Keratinocyte (primary cell): Measurements from ENCODE around the gene SLC16A9. TPM values are rescaled to one million over a fixed set of nuclear protein-coding genes. Genes with fewer than 3 reads are reported as not detected.

Experiments
- DNase-seq: peaks from one replicate; pipeline ENCODE4 v3.0.0-alpha.2; 2011; ENCODE audit warnings: low read depth, missing footprints, low spot score
- FAIRE-seq: peaks from 2 replicates; lab custom pipeline; 2011; peaks lifted over from hg19 to GRCh38; lab: Jason Lieb, UNC
- H2AFZ ChIP-seq: 2 replicates; pipeline ENCODE4 v1.6.0; 2012; ENCODE audit warnings: low read length, control low read depth, inconsistent platforms; ENCODE audit not compliant: control insufficient read depth
- H3K27ac ChIP-seq: 2 replicates; pipeline ENCODE4 v1.5.1; 2011; ENCODE audit warnings: low read length; ENCODE audit not compliant: control insufficient read depth, insufficient read depth
- H3K27me3 ChIP-seq: 3 replicates; pipeline ENCODE4 v1.6.0; 2011; ENCODE audit warnings: low read length; ENCODE audit not compliant: control insufficient read depth, insufficient read depth; ENCODE audit errors: extremely low read depth
- H3K36me3 ChIP-seq, 2 experiments: 2 replicates in 1 of 2; 3 replicates in 1 of 2; pipeline ENCODE4 v1.5.1; 2011; ENCODE audit warnings: low read length in 2 of 2, mild to moderate bottlenecking in 1 of 2; ENCODE audit not compliant: control insufficient read depth in 2 of 2, insufficient read depth in 2 of 2; ENCODE audit errors: extremely low read depth in 1 of 2
- H3K4me1 ChIP-seq: 3 replicates; pipeline ENCODE4 v1.5.1; 2011; ENCODE audit warnings: low read length; ENCODE audit not compliant: control insufficient read depth, insufficient read depth; ENCODE audit errors: extremely low read depth
- H3K4me2 ChIP-seq: 3 replicates; pipeline ENCODE4 v1.6.0; 2011; ENCODE audit warnings: low read depth, low read length; ENCODE audit not compliant: control insufficient read depth, insufficient read depth; ENCODE audit errors: extremely low read depth
- H3K4me3 ChIP-seq, 3 experiments: fragments of 200-600 bp in 1 of 3; sonication (generic) in 1 of 3; 2 replicates in 2 of 3; 3 replicates in 1 of 3; pipeline ENCODE4 v1.5.1; 2011 to 2016; ENCODE audit warnings: low read length in 3 of 3, mild to moderate bottlenecking in 3 of 3, control low read depth in 2 of 3, inconsistent platforms in 1 of 3, low read depth in 1 of 3, mixed read lengths in 1 of 3, mixed run types in 1 of 3, moderate library complexity in 1 of 3; ENCODE audit not compliant: control insufficient read depth in 2 of 3, insufficient read depth in 2 of 3; ENCODE audit errors: extremely low read depth in 1 of 3
- H3K79me2 ChIP-seq: 2 replicates; pipeline ENCODE4 v1.6.0; 2012; ENCODE audit warnings: low read length; ENCODE audit not compliant: control insufficient read depth, insufficient read depth
- H3K9ac ChIP-seq: 3 replicates; pipeline ENCODE4 v1.6.0; 2011; ENCODE audit warnings: low read length; ENCODE audit not compliant: control insufficient read depth, insufficient read depth; ENCODE audit errors: extremely low read depth
- H3K9me1 ChIP-seq: 3 replicates; pipeline ENCODE4 v1.6.0; 2011; ENCODE audit warnings: low read length; ENCODE audit not compliant: control insufficient read depth, insufficient read depth; ENCODE audit errors: extremely low read depth
- H3K9me3 ChIP-seq: 2 replicates; pipeline ENCODE4 v1.5.1; 2012; ENCODE audit warnings: low read depth, low read length; ENCODE audit not compliant: control insufficient read depth
- H4K20me1 ChIP-seq: 3 replicates; pipeline ENCODE4 v1.6.0; 2011; ENCODE audit warnings: low read length; ENCODE audit not compliant: control insufficient read depth, insufficient read depth; ENCODE audit errors: extremely low read depth
- CTCF ChIP-seq, 3 experiments: IDR thresholded peaks in 1 of 3; conservative IDR thresholded peaks in 1 of 3; optimal IDR thresholded peaks in 1 of 3; 2 replicates in 2 of 3; 3 replicates in 1 of 3; pipeline versions ENCODE3 to v1.5.1; 2011; ENCODE audit warnings: low read length in 3 of 3, mild to moderate bottlenecking in 3 of 3, moderate library complexity in 2 of 3, control low read depth in 1 of 3, inconsistent platforms in 1 of 3; ENCODE audit not compliant: insufficient read depth in 2 of 3; ENCODE audit errors: extremely low read depth in 1 of 3
- EZH2 ChIP-seq: IDR thresholded peaks from one replicate; pipeline ENCODE4 v1.6.1; 2012; ENCODE audit warnings: inconsistent platforms, mild to moderate bottlenecking, low read length, moderate library complexity
- dilution Hi-C: fragments of 300-500 bp; cut with MboI; formaldehyde crosslinking; loops from one replicate; pipeline ENCODE4 v1.7.0; 2020; ENCODE audit warnings: low sequenced_read_pairs; ENCODE audit not compliant: extremely low pct_ligation_motif_present
- polyA plus RNA-seq, 5 experiments: library from polyadenylated mRNA; depleted of rRNA in 3 of 5; stranded (reverse) in 3 of 5; stranded (forward) in 1 of 5; unstranded in 1 of 5; fragments of >200 nt; gene quantifications; 1 replicate in 1 of 5; 2 replicates in 3 of 5; 3 replicates in 1 of 5; pipeline versions ENCODE4 v1.2.1 to v1.2.3, GENCODE V29; 2011 to 2012; ENCODE audit warnings: missing spikeins in 2 of 5, low read depth in 1 of 5, low replicate concordance in 1 of 5

The SLC16A9 gene
- polyA plus RNA-seq, 1 donor (not counting 4 experiments of a cell fraction or from before 2014, with no cell fraction given): 4.5 TPM

- DNase-seq: no peak
- dilution Hi-C loops: loop anchor here (25.0 kb wide), 1 partner anchor 374 kb away; no protein-coding TSS in a partner anchor
- no peaks in the 10 kb centered on the region for H3K36me3 ChIP-seq
These were observed 98.6 kb downstream of the SLC16A9 start for GRCh38 chr10:59611048-59611447.

GRCh38 chr10:59607970-59608369 lies 101.7 kb downstream of the SLC16A9 start:
- no peak overlapping the region for H2AFZ ChIP-seq
- H3K4me2 ChIP-seq: no peak overlapping the region
- H3K79me2 ChIP-seq: no peaks in the 10 kb centered on the region
- no peak for DNase-seq
- no peak overlapping the region for H3K9ac ChIP-seq
- no peaks in the 10 kb centered on the region for H3K4me1 ChIP-seq
- no peaks in the 10 kb centered on the region for H3K36me3 ChIP-seq
- H3K4me3 ChIP-seq: no peak overlapping the region
- H3K27ac ChIP-seq: no peak overlapping the region
- H3K9me1 ChIP-seq: no peaks in the 10 kb centered on the region
- TF ChIP-seq CTCF (optimal IDR thresholded peaks at IDR 0.05 in 1 of 3, IDR thresholded peaks at IDR 0.05 in 1 of 3, conservative IDR thresholded peaks at IDR 0.05 in 1 of 3; ENCODE audit: extremely low read depth in 1 of 3, insufficient read depth in 2 of 3, low read length in 3 of 3): no peak
- TF ChIP-seq EZH2: no peak
- no peaks in the 10 kb centered on the region for H3K9me3 ChIP-seq
- no peaks in the 10 kb centered on the region for H3K27me3 ChIP-seq
- no peaks in the 10 kb centered on the region for H4K20me1 ChIP-seq
- no peak for FAIRE-seq
- dilution Hi-C loops: loop anchor here (25.0 kb wide), 1 partner anchor 371 kb away; no protein-coding TSS in a partner anchor

More at GRCh38 chr10:59611048-59611447, 98.6 kb downstream of the SLC16A9 start:
- TF ChIP-seq EZH2 (no peak), CTCF (optimal IDR thresholded peaks at IDR 0.05 in 1 of 3, IDR thresholded peaks at IDR 0.05 in 1 of 3, conservative IDR thresholded peaks at IDR 0.05 in 1 of 3; ENCODE audit: extremely low read depth in 1 of 3, insufficient read depth in 2 of 3, low read length in 3 of 3) (no peak)
- Histone ChIP-seq H3K9me1 (no peaks in the 10 kb centered on the region), H4K20me1 (no peaks in the 10 kb centered on the region), H3K27ac (no peak overlapping the region), H3K4me3 (no peak overlapping the region), H3K9ac (no peak overlapping the region), H3K4me1 (no peaks in the 10 kb centered on the region), H3K4me2 (no peak overlapping the region), H3K9me3 (no peaks in the 10 kb centered on the region), H3K27me3 (no peaks in the 10 kb centered on the region), H2AFZ (no peak overlapping the region), H3K79me2 (no peaks in the 10 kb centered on the region)
- FAIRE-seq: no peak
